ENCODE data around the gene PDZD2.

Gene PDZD2

DNA sequence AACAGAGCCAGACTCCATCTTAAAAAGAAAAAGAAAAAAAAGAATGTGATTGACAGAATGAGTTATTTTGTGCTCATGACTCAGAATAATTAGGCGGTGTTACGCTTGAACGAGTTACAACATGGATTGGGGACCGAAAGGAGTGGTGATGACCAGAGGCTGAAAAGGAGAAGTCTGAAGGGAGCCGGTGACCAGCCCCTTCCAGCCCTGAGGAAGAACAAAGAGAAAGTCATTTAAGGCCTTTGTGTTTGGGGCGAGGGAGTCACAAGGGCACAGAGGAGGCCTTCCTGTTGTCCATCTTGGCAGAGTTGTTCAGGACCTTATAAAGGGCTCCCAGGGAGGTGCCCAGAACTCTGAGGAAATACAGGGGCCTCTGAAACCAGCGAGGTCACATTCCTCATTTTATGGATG, 403.6 kb downstream of the PDZD2 start:
- no peak for DNase-seq (ENCODE audit: low spot score)

GRCh38 chr5:32043105-32043504, 404.2 kb downstream of the PDZD2 start:
- no peak for DNase-seq (ENCODE audit: low spot score)

DNA sequence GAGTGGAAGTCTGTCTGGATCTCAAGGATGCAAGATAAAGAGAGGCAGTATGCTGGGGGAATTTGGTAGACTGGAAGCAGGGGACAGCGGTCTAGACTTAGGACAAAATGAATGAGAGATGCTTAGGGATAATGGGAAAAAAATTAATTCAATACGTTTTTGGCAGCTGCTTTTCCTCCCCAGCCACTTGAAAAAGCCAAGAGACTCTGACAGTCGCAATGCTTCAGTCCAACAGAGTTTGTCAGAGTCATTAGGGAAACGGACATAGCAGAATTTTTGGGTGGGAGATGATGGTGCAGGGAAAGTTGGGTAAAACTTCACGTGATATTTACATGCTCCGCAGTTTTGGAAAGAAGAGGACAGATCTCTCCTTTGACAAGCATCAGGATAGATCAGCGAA, 405.5 kb downstream of the PDZD2 start:
- DNase-seq (ENCODE audit: low spot score), result no peak

GRCh38 chr5:32044939-32045338, 406.0 kb downstream of the PDZD2 start:
- DNase-seq (ENCODE audit: low spot score), result no peak

DNA sequence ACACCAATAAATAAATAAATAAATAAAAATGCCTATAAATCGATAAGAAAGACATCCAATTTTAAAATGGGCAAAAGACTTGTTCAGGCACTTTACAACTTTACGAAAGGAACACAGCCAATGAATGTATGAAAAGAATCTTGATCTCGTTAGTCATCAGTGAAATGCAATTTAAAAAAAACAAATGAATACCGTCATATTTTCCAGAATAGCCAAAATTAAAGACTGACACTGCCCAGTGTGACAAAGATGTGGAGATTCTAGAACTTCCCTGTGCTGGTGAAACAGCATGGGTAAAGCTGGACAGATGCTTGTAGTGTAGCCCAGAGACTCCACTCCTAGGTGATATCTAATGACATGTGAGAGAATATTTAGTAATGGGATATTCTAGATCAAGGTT, 408.1 kb downstream of the PDZD2 start:
- DNase-seq (ENCODE audit: low spot score), result no peak

DNA sequence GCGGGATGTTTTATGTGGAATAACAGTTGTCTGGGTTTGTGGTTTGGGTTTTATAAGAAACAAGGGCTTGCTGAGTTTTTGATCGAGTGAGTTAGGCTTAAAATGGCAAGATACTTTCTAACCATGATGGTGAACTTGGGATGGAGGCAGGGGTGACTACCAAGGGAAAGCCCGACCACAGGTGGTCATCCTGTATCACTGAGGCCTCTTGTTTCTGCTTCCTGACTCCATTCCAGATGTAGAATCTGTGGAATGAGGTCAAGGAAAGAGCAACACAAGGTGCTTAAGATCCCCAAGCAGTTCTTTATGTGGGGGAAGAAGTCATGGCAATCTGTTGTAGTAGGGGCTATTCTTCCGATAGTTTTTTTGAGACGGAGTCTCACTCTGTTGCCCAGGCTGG, 412.9 kb downstream of the PDZD2 start:
- no peak for DNase-seq (ENCODE audit: low spot score)

GRCh38 chr5:32055891-32056866, 417.2 kb downstream of the PDZD2 start:
- no peak for DNase-seq (ENCODE audit: low spot score)

DNA sequence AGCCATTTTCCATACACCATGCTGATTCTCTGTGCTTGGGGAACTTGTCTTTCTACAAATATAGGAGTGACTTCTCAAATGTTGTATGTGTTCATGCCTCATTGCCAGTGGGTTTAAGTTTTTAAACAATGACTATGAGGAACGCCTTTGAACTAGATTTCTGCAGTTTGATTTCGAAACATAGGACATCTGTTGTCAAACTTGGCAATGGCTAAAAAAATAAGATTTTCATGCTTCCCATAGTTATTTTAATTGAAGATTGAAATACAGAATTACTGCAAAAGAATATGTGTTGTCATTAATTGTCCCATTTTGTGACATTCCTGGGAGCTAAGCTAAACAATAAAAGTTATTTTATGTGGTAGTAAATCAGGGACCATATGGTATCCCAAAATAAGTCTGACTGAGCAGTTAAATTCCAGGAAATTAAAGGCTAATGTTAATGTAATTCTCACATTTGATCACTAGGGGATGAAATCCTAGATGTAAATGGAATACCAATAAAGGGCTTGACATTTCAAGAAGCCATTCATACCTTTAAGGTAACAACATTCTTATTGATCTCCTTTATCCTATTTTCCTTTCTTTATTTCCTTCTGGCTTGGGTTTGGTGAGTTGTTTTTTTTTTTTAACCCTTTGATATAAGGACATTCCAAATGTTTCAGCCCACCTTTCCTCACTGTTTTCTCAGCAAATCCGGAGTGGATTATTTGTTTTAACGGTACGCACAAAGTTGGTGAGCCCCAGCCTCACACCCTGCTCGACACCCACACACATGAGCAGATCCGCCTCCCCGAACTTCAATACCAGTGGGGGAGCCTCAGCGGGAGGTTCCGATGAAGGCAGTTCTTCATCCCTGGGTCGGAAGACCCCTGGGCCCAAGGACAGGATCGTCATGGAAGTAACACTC, 418.5 kb downstream of the PDZD2 start:
- DNase-seq (ENCODE audit: low spot score), result no peak

GRCh38 chr5:32058101-32058500, 419.2 kb downstream of the PDZD2 start:
- no peak for DNase-seq (ENCODE audit: low spot score)

DNA sequence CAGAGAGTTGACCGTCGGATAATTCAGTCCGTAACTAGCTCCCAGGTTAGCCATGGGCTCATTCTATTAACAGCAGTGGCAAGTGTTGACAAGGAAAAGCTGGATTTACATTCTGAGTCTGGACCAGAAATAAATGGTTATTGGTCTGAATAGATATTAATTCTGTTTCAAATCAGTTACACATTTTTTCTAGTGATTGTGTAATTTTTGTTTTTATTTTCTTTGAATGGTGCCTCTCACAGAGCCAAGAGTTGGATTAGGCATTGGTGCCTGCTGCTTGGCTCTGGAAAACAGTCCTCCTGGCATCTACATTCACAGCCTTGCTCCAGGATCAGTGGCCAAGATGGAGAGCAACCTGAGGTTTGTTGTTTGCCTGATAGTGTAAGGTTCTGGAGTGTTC, 420.1 kb downstream of the PDZD2 start:
- DNase-seq (ENCODE audit: low spot score), result no peak

DNA sequence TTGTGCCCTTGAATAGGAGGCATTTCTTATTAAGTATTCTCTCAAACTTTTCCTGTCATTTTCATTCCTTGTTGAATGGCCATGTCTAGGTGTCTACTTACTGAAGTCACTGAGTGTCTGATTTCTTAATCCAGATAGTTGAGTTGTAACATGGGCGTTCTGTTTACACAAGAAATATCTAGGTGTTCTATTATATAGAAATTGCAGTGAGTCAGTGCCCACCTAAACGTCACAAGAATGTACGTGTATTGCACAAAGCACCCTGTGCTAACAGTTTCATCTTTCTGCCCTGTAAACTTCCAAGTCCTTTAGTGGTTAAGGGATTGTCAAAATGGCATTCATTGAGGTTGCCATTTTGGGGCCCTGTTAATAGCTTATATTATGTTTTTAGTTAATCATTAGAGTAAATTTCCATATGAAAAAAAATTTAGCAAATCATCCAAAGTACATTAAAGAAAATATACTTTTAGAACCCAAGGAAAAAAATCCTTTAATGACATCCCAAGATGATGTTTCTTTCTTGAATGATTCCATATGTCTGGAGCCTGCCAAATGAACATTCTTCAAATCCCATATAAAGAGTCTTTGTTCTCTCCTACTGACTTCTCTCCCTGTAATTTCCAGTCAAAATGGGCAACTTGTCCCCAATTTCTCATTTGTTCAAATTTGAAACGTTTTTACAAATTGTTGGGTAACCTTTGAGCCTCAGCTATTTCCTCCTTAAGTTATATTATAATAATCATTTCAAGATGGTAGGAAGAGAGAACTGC, 421.0 kb downstream of the PDZD2 start:
- no peak for DNase-seq (ENCODE audit: low spot score)

- no peak for DNase-seq (ENCODE audit: low spot score)
These were observed 422.3 kb downstream of the PDZD2 start for GRCh38 chr5:32061236-32061635.

- DNase-seq (ENCODE audit: low spot score), result no peak
These were observed 427.5 kb downstream of the PDZD2 start for GRCh38 chr5:32066448-32066847.

DNA sequence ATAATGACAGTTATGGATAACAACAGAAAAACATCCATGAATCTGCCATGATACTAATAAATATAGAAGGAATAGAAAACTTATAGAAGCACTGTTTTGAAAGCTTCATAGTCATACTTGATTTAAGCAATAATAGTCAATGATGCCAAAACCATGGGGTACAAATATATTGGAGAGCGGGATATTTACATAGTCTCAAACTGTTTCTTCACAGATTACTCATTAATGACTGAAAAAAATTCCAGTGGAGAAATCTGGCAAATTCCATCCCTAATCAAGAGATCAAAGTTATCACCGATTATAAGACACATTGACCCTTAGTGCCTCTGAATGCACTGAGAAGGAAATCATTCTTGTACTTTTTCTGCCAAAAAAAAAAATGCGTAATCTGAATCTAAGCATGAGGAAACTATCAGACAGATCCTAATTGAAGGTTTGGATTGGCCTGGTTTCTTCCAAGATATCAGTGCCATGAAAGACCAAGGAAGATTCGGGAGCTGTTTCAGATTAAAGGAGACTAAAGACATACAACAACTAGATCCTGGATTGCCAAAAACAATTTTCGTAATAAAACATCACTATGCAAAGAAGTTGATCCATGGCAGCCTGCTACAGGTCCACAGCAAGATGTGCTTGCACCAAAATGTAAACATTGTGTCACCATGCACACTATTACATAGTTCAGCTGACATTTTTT, 429.0 kb downstream of the PDZD2 start:
- DNase-seq (ENCODE audit: low spot score), result no peak

DNA sequence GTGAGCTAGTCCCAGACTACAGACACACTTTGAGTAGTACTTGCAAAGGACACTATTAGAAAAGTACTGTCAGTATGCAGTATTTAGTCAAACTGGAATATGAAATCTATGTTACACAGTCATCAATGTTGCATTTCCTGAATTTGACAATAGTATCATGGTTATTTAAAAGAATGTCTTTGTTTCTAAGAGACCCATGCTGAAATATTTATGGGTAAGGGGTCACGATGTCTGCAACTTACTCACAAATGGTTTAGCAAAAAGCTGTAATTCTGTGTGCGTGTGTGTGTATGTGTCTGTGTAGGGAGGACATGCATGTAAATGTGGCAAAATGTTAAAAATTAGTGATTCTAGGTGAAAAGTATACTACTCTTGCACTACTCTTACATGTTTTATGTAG, 429.6 kb downstream of the PDZD2 start:
- no peak for DNase-seq (ENCODE audit: low spot score)

- DNase-seq (ENCODE audit: low spot score), result no peak
These were observed 430.5 kb downstream of the PDZD2 start for GRCh38 chr5:32069396-32069795.

- DNase-seq (ENCODE audit: low spot score), result no peak
These were observed 432.5 kb downstream of the PDZD2 start for GRCh38 chr5:32071351-32071944.

- DNase-seq (ENCODE audit: low spot score), result no peak
These were observed 433.1 kb downstream of the PDZD2 start for GRCh38 chr5:32072054-32072453.

DNA sequence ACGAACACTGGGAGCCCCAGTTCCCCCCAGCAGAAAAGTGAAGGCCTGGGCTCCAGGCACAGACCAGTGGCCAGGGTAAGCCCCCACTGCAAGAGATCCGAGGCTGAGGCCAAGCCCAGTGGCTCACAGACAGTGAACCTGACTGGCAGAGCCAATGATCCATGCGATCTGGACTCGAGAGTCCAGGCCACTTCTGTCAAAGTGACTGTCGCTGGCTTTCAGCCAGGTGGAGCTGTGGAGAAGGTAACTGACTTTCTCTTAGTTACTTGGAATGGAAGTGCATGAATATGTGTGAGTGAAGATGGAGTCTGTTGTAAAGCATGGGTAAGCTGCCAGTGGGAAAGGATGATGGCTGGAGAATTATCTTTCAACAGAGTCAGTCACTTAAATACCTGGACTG, 435.5 kb downstream of the PDZD2 start:
- no peak for DNase-seq (ENCODE audit: low spot score)

- peak; percentile 68 for DNase-seq (ENCODE audit: low spot score)
These were observed 438.1 kb downstream of the PDZD2 start for GRCh38 chr5:32076699-32077695.
